Lower lobe of right lung (tissue), 2 donors: ENCODE data around the gene TMEM240. TPM values are rescaled to one million over a fixed set of nuclear protein-coding genes. Genes with fewer than 3 reads are reported as not detected.

Experiments used
- ATAC-seq, 2 donors: fragments of 200-7000 bp; cut with Tn5 transposase; one replicate each; pipeline ENCODE4 v1.9.1; 2020 to 2022; ENCODE audit warnings: mild to moderate bottlenecking in 2 of 2, moderate library complexity in 2 of 2
- DNase-seq: peaks from one replicate; pipeline ENCODE4 v3.0.0-alpha.2; 2020
- H3K27ac ChIP-seq: fragments of 200-600 bp; one replicate; pipeline ENCODE4 v1.8.0; 2022
- H3K27me3 ChIP-seq: fragments of 200-600 bp; one replicate; pipeline ENCODE4 v1.8.0; 2022; ENCODE audit warnings: low read depth
- H3K36me3 ChIP-seq: fragments of 200-600 bp; one replicate; pipeline ENCODE4 v1.8.0; 2022; ENCODE audit warnings: mild to moderate bottlenecking
- H3K4me1 ChIP-seq: fragments of 200-600 bp; one replicate; pipeline ENCODE4 v1.8.0; 2022
- H3K4me3 ChIP-seq: fragments of 200-600 bp; one replicate; pipeline ENCODE4 v1.8.0; 2022; ENCODE audit warnings: mild to moderate bottlenecking
- H3K9me3 ChIP-seq: fragments of 200-600 bp; one replicate; pipeline ENCODE4 v1.8.0; 2022
- CTCF ChIP-seq: fragments of 200-600 bp; IDR thresholded peaks from one replicate; pipeline ENCODE4 v1.8.0; 2022; ENCODE audit warnings: antibody characterized with exemption, mild to moderate bottlenecking
- intact Hi-C: fragments of 100-400 bp; cut with DNase I; formaldehyde crosslinking; loops from one replicate; pipeline ENCODE4 v1.11.0; 2022
- total RNA-seq: library from RNA; stranded (reverse); fragmentation: NEBNext Ultra II Directional; extraction: Animal tissue kit (Norgen Biotek cat#: 25700); gene quantifications from one replicate; pipeline ENCODE4 v1.2.1, GENCODE V29; 2021
- donor health status: DM: no; HTN: yes; CAD: no; lungs with severe emphysema.

Gene TMEM240
- total RNA-seq, 1 donor from 2014 or later, result 3.9 TPM

- no peak overlapping the region for H3K4me3 ChIP-seq
- ATAC-seq (no peak), DNase-seq (no peak)
- no peaks in the 10 kb centered on the region for H3K9me3 ChIP-seq
- peaks cover 21% of the 10 kb centered on the region for H3K4me1 ChIP-seq
- H3K36me3 ChIP-seq, result peaks cover 43% of the 10 kb centered on the region
- intact Hi-C loops, result no loop called here
- TF ChIP-seq CTCF, result no peak
- H3K27me3 ChIP-seq, result no peaks in the 10 kb centered on the region
- no peak overlapping the region for H3K27ac ChIP-seq
Observed at GRCh38 chr1:1541956-1542765, 1.7 kb upstream of the TMEM240 start.

GRCh38 chr1:1540818-1541628 is 599 bp upstream of the TMEM240 start:
- ATAC-seq (peak; percentile 23 to 38), DNase-seq (no peak)
- no peak for TF ChIP-seq CTCF

GRCh38 chr1:1539310-1540089 is 924 bp downstream of the TMEM240 start:
- Histone ChIP-seq H3K9me3 (no peaks in the 10 kb centered on the region), H3K4me3 (peak overlapping the region; percentile 55), H3K36me3 (peaks cover 34% of the 10 kb centered on the region), H3K27me3 (no peaks in the 10 kb centered on the region), H3K27ac (no peak overlapping the region), H3K4me1 (peaks cover 21% of the 10 kb centered on the region)
- peak; percentile 0 to 1 for ATAC-seq
- DNase-seq, result no peak
- intact Hi-C loops, result no loop called here
- TF ChIP-seq CTCF, result no peak

More at GRCh38 chr1:1540818-1541628, 599 bp upstream of the TMEM240 start:
- H3K4me1 ChIP-seq, result peaks cover 21% of the 10 kb centered on the region
- no peaks in the 10 kb centered on the region for H3K9me3 ChIP-seq
- peak overlapping the region; percentile 56 for H3K27ac ChIP-seq
- H3K27me3 ChIP-seq, result no peaks in the 10 kb centered on the region
- H3K36me3 ChIP-seq, result peaks cover 39% of the 10 kb centered on the region
- intact Hi-C loops, result no loop called here
- H3K4me3 ChIP-seq, result peak overlapping the region; percentile 55

GRCh38 chr1:1538989-1539309 is 1.5 kb downstream of the TMEM240 start:
- ATAC-seq, result no peak
- Histone ChIP-seq H3K36me3 (peaks cover 33% of the 10 kb centered on the region), H3K4me3 (peak overlapping the region; percentile 55), H3K9me3 (no peaks in the 10 kb centered on the region), H3K27ac (no peak overlapping the region), H3K27me3 (no peaks in the 10 kb centered on the region), H3K4me1 (peaks cover 21% of the 10 kb centered on the region)
- TF ChIP-seq CTCF, result no peak
- no peak for DNase-seq
- intact Hi-C loops, result no loop called here

GRCh38 chr1:1538334-1538733 is 2.1 kb downstream of the TMEM240 start:
- Histone ChIP-seq H3K27ac (no peak overlapping the region), H3K36me3 (peaks cover 27% of the 10 kb centered on the region), H3K4me1 (peaks cover 21% of the 10 kb centered on the region), H3K9me3 (no peaks in the 10 kb centered on the region), H3K4me3 (no peak overlapping the region), H3K27me3 (no peaks in the 10 kb centered on the region)
- TF ChIP-seq CTCF, result no peak
- DNase-seq (no peak), ATAC-seq (no peak)
- intact Hi-C loops, result no loop called here
